Measurements from ENCODE around the gene NDUFC2.
A peak's percentile ranks its signal among the peaks of the same experiment; 100 is the strongest.
"Not testable (repeated sequence)": the region's sequence is repeated elsewhere in the genome, so short reads cannot be mapped to it uniquely, and the experiment has no call there.

NDUFC2 gene

GRCh38 chr11:78079232-78080083 is at the start of gene NDUFC2:
Gene NDUFC2, minus strand, starts transcription at chr11:78079862. Its CDS starts 118 bp downstream, at chr11:78079744.
- DNase-seq = peak in 1 of 2 experiments; percentile 10

- DNase-seq = no peak
Measured at GRCh38 chr11:78127403-78127802, 47.7 kb upstream of the NDUFC2 start.

GRCh38 chr11:78112582-78113275 is 33.1 kb upstream of the NDUFC2 start:
- no peak for DNase-seq

DNA sequence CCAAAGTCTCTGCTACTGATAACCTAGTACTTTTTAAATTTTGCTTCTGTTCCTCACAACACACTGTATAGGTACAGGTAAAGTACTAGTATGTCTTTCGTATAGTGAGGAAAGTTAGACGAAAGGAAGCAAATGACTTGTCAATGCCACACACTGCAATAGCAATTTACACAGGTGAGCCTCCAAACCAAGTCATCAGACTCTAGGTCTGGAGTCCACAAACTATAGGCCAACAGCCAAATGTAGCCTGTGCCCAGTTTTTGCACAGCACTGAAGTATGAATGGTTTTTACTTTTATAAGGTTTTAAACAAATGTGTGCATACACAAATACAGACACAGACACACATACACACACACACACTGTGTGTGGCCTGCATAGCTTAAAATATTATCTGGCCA is 31.6 kb upstream of the NDUFC2 start:
- DNase-seq = no peak

DNA sequence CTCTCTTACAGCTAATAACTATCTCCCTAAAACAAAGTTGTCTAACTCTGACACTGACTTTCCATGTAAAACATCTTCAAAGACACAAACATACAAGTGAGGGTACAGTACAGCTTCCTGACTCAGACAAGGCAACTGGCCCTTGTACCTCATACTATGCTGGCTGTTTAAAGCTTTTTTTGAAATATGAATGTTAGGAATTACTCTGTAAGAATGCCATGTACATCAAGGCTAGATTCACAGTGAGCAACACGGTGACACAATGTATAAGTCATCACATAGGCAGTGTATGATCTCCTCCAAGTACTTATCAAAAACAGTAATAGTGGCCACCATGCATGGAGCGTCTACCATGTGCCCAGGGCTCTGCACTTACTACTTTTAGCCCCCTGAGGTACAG is 31.2 kb upstream of the NDUFC2 start:
- DNase-seq = no peak

DNA sequence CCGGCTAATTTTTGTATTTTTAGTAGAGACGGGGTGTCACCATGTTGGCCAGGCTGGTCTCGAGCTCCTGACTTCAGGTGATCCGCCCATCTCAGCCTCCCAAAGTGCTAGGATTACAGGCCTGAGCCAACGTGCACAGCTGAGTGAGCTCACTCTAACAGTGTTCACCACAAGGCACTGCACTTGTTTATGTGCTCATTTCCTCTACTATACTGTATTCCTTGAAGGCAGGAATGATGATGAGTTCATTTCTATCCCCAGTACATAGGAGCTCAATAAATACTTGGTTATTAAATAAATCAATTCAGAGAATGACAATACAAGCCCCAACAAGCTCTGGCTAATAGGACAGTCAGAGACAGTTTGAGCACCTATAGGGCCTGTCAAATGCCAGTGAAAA is 30.7 kb upstream of the NDUFC2 start:
- DNase-seq = no peak

GRCh38 chr11:78109081-78110015 is 29.7 kb upstream of the NDUFC2 start:
- DNase-seq = peak in 1 of 2 experiments; percentile 74

GRCh38 chr11:78100676-78101472 is 21.2 kb upstream of the NDUFC2 start:
- DNase-seq = no peak

- peak in 1 of 2 experiments; percentile 4 for DNase-seq
Measured at GRCh38 chr11:78100261-78100660, 20.6 kb upstream of the NDUFC2 start.

DNA sequence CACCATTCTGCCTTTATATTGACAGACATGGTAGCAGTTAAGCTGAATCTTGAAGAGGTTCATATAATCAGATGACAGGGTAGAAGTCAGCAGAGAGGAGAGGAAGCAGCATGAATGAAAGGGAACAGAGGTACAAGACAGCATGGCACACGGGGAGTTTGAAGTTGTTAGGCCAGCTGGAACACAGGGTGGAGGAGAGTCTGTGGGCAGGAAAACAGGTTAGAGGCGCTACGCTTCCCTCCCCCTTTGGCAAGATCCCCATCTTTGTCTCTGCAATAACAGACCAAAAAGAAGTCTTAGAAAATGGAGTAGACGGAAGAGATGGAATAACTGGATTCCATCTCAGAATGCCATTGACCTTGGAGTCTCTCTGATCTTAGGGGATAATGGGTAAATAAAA is 20.0 kb upstream of the NDUFC2 start:
- no peak for DNase-seq

- no peak for DNase-seq
Measured at GRCh38 chr11:78097666-78098385, 18.2 kb upstream of the NDUFC2 start.

DNA sequence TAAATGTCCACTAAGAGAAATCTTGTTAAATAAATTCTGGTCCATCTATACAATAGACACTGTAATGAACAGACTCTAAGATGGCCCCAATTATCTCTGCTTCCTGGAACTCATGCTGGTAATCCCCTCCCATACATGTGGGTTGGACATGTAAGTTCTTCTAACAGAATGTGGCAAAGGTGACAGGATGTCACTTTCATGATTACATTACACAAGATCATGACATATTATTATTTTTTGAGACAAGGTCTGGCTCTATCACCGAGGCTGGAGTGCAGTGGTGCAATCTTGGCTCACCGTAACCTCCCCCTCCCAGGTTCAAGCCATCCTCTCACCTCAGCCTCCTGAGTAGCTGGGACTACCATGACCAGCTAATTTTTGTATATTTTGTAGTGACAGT is 14.6 kb upstream of the NDUFC2 start:
- DNase-seq = no peak

DNA sequence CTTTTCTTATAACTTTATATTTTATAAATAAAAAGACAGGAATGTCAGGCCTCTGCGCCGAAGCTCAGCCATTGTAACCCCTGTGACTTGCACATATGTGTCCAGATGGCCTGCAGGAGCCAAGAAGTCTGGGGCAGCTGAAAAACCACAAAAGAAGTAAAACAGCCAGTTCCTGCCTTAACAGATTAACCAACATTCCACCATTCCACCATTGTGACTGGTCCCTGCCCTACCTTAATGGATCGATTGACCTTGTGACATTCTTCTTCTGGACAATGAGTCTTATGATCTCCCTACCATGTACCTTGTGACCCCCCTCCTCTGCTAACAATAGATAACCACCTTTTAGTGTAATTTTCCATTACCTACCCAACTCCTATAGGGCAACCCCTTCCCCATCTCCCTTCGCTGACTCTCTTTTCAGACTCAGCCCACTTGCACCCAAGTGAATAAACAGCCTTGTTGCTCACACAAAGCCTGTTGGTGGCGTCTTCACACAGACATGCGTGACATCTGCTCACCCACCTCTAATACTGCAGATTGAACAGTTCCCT is 6.9 kb upstream of the NDUFC2 start:
- DNase-seq = not testable (repeated sequence)

DNA sequence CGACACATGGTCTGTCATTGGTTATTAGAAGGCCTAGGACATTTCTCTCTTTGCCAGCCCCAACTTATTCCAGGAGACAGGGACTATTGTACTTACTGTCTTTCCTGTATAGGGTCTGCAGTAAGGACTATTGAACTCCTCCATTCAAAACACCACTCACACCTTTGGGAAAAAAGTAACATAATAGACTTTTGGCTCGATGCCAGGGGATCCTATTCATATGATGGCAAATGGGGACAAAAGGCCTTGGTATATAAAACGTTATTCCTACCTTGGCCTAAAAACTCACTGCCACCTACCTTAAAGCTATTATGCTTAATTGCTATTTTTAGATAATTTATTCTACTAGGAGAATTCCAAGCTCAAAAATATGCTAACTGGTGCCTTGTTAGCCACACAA is 6.3 kb upstream of the NDUFC2 start:
- DNase-seq = no peak

DNA sequence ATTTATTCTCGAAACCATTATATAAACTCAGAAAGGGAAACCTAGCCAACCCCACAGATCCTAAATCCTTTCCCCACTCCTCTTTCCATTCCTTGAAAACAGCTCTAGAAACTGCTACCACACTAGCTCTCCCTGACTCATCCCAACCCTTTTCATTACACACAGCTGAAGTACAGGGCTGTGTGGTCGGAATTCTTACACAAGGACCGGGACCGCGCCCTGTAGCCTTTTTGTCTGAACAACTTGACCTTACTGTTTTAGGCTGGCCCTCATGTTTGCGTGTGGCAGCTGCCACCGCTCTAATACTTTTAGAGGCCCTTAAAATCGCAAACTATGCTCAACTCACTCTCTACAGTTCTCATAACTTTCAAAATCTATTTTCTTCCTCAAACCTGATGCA is 4.8 kb upstream of the NDUFC2 start:
- DNase-seq = not testable (repeated sequence)

DNA sequence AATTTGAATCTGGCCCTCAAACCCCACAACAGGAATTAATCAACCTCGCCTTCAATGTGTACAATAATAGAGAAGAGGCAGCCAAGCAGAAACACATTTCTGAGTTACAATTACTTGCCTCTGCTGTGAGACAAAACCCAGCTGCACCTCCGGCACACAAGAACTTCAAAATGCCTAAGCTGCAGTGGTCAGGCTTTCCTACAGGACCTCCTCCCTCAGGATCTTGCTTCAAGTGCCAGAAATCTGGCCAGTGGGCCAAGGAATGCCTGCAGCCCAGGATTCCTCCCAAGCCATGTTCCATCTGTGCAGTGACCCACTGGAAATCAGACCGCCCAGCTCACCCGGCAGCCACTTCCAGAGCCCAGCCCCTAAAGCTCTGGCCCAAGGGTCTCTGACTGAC is 3.4 kb upstream of the NDUFC2 start:
- DNase-seq = no peak

GRCh38 chr11:78082146-78082545 is 2.5 kb upstream of the NDUFC2 start:
- no peak for DNase-seq

GRCh38 chr11:78081583-78081982 is 1.9 kb upstream of the NDUFC2 start:
- no peak for DNase-seq

- no peak for DNase-seq
Measured at GRCh38 chr11:78080818-78081495, 1.3 kb upstream of the NDUFC2 start.

DNA sequence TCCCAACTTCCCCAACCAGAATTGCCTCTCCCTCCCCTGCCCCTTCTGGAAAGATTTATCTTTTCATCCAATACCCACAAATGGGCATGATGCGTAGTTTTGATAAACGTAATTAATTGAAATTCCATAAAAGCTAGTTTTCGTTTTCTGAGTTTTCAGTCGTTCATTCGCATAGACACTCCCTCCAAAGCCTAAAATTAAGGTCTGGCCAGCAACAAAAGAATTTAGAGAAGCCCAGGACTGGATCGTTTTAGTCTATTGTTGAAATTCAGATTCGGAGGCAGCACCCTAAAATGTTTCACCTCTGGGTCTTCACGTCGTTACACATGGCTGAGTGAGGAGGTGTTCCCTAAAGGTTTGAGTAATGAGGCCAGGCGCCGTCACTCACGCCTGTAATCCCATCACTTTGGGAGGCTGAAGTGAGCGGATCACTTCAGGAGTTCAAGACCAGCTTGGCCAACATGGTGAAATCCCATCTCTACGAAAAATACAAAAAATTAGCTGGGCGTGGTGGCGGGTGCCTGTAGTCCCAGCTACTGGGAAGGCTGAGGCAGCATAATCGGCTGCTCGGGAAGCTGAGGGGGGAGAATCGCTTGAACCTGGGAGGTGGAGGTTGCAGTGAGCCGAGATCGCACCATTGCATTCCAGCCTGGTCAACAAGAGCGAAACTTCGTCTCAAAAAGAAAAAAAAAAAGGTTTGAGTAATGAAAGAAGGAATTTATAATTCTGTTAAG is 589 bp upstream of the NDUFC2 start:
- no peak for DNase-seq

Data from cerebellar nuclear complex (tissue), 1 donor.